HepG2 (cell line): ENCODE data around the gene NFASC. TPM values are rescaled to one million over a fixed set of nuclear protein-coding genes. Genes with fewer than 3 reads are reported as not detected.

ENCODE experiments used
- ATAC-seq: fragments of 200-7000 bp; cut with Tn5 transposase; 3 replicates; pipeline ENCODE4 v1.9.1; 2020; ENCODE audit warnings: mild to moderate bottlenecking, moderate library complexity
- BruUV-seq: library from RNA; stranded (reverse); fragments of 400-500 nt; replicated peaks from 2 replicates; lab custom pipeline; 2021; lab: Mats Ljungman, UMichigan
- CTCF ChIA-PET: fragments of 300-600 bp; formaldehyde crosslinking; extraction: SDS; loops from one replicate; lab custom pipeline; 2021; ENCODE audit warnings: low total read pairs, inconsistent platforms, low intra/inter-chr PET ratio; lab: Yijun Ruan, JAX
- POLR2A ChIA-PET: fragments of 350-600 bp; sonication (Branson Sonifier 250); formaldehyde crosslinking; loops from one replicate; lab custom pipeline; 2020; ENCODE audit warnings: antibody characterized with exemption, inconsistent platforms; lab: Yijun Ruan, JAX
- DNase-seq: peaks from one replicate; pipeline ENCODE4 v3.0.0-alpha.2; 2015; ENCODE audit warnings: low spot score
- FAIRE-seq: peaks from 3 replicates; lab custom pipeline; 2011; peaks lifted over from hg19 to GRCh38; lab: Jason Lieb, UNC
- H2AFZ ChIP-seq: one replicate; pipeline ENCODE4 v1.6.1; 2011; ENCODE audit warnings: low read length, inconsistent platforms
- H3K27ac ChIP-seq: fragments of 300-600 bp; 3 replicates; pipeline ENCODE4 v1.8.0; 2011; ENCODE audit warnings: mixed run types, mild to moderate bottlenecking, mixed read lengths, low read length, inconsistent platforms; ENCODE audit not compliant: insufficient read depth; ENCODE audit errors: extremely low read length
- H3K27me3 ChIP-seq, 2 experiments: fragments of 200-600 bp in 1 of 2; 2 replicates in 1 of 2; 3 replicates in 1 of 2; pipeline versions ENCODE4 v1.6.0 to v1.8.0; 2011; ENCODE audit warnings: low read length in 2 of 2, mild to moderate bottlenecking in 2 of 2, moderate library complexity in 2 of 2, inconsistent platforms in 1 of 2; ENCODE audit not compliant: insufficient read depth in 2 of 2, control insufficient read depth in 1 of 2
- H3K36me3 ChIP-seq, 2 experiments: fragments of 200-600 bp in 1 of 2; replicated peaks in 1 of 2; 2 replicates in 1 of 2; 3 replicates in 1 of 2; pipeline versions ENCODE4 v1.5.1 to v1.8.0; 2011; ENCODE audit warnings: low read length in 2 of 2, inconsistent platforms in 1 of 2; ENCODE audit not compliant: insufficient read depth in 2 of 2, control insufficient read depth in 1 of 2
- H3K4me1 ChIP-seq: 2 replicates; pipeline ENCODE4 v1.5.1; 2012; ENCODE audit warnings: low read length, inconsistent platforms; ENCODE audit not compliant: insufficient read depth
- H3K4me2 ChIP-seq: 2 replicates; pipeline ENCODE4 v1.6.0; 2011; ENCODE audit warnings: low read depth, low read length, inconsistent platforms
- H3K4me3 ChIP-seq, 3 experiments: fragments of 200-600 bp in 1 of 3; sonication (generic), shearing (Covaris generic) in 1 of 3; replicated peaks in 1 of 3; 2 replicates each; pipeline ENCODE4 v1.5.1; 2011 to 2016; ENCODE audit warnings: low read length in 3 of 3, inconsistent platforms in 2 of 3, low read depth in 2 of 3, mild to moderate bottlenecking in 2 of 3, control low read depth in 1 of 3, mixed read lengths in 1 of 3; ENCODE audit not compliant: insufficient read depth in 1 of 3
- H3K79me2 ChIP-seq: one replicate; pipeline ENCODE4 v1.6.1; 2011; ENCODE audit warnings: low read length, inconsistent platforms; ENCODE audit not compliant: insufficient read depth
- H3K9ac ChIP-seq: 2 replicates; pipeline ENCODE4 v1.6.0; 2011; ENCODE audit warnings: mild to moderate bottlenecking, low read depth, low read length, inconsistent platforms; ENCODE audit not compliant: insufficient read depth
- H3K9me3 ChIP-seq: 2 replicates; pipeline ENCODE4 v1.5.1; 2012; ENCODE audit warnings: mild to moderate bottlenecking, low read length
- H4K20me1 ChIP-seq: 2 replicates; pipeline ENCODE4 v1.6.0; 2011; ENCODE audit warnings: inconsistent platforms, mild to moderate bottlenecking, low read length, moderate library complexity; ENCODE audit not compliant: insufficient read depth
- AHDC1 ChIP-seq: sonication (generic); formaldehyde crosslinking; IDR thresholded peaks from 2 replicates; pipeline ENCODE4 v1.5.1; 2020; ENCODE audit warnings: mild to moderate bottlenecking, missing genetic modification reagents, borderline replicate concordance
- CBFB ChIP-seq: sonication (generic); formaldehyde crosslinking; IDR thresholded peaks from 2 replicates; pipeline ENCODE4 v1.4.0; 2020; ENCODE audit warnings: missing genetic modification reagents
- CREM ChIP-seq, 2 experiments: sonication (generic) in 1 of 2; formaldehyde crosslinking in 1 of 2; IDR thresholded peaks; 2 replicates each; pipeline versions ENCODE4 v1.4.0 to v1.6.1; 2016 to 2020; ENCODE audit warnings: antibody characterized with exemption in 1 of 2, mild to moderate bottlenecking in 1 of 2, missing genetic modification reagents in 1 of 2
- GLI4 ChIP-seq: sonication (generic); formaldehyde crosslinking; IDR thresholded peaks from 2 replicates; pipeline ENCODE4 v1.5.1; 2020; ENCODE audit warnings: missing genetic modification reagents, mild to moderate bottlenecking, moderate library complexity, borderline replicate concordance
- KDM6A ChIP-seq: IDR thresholded peaks from 2 replicates; pipeline ENCODE4 v1.6.1; 2016; ENCODE audit warnings: low read depth
- MATR3 ChIP-seq: sonication (generic); formaldehyde crosslinking; IDR thresholded peaks from 2 replicates; pipeline ENCODE4 v1.4.0; 2020; ENCODE audit warnings: missing genetic modification reagents
- POGZ ChIP-seq: sonication (generic); formaldehyde crosslinking; IDR thresholded peaks from 2 replicates; pipeline ENCODE4 v1.4.0; 2020; ENCODE audit warnings: mild to moderate bottlenecking, missing genetic modification reagents
- RBM22 ChIP-seq: fragments of 200-400 bp; formaldehyde crosslinking; optimal IDR thresholded peaks from 2 replicates; pipeline ENCODE3; 2017; ENCODE audit warnings: mild to moderate bottlenecking, low read length, moderate library complexity
- SATB2 ChIP-seq: sonication (generic); formaldehyde crosslinking; IDR thresholded peaks from 2 replicates; pipeline ENCODE4 v1.5.0; 2020; ENCODE audit warnings: missing genetic modification reagents
- TBL1XR1 ChIP-seq: fragments of 150-350 bp; IDR thresholded peaks from 2 replicates; pipeline ENCODE4 v1.6.1; 2014; ENCODE audit warnings: borderline replicate concordance, low read length; ENCODE audit not compliant: partially characterized antibody
- TBP ChIP-seq: sonication (generic); formaldehyde crosslinking; IDR thresholded peaks from 2 replicates; pipeline ENCODE4 v1.5.0; 2020; ENCODE audit warnings: missing genetic modification reagents
- TCF12 ChIP-seq, 2 experiments: fragments of 450-650 bp in 1 of 2; sonication (generic) in 1 of 2; formaldehyde crosslinking in 1 of 2; IDR thresholded peaks; 2 replicates each; pipeline versions ENCODE4 v1.6.1 to v1.8.0; 2017 to 2022; ENCODE audit warnings: antibody characterized with exemption in 1 of 2, mild to moderate bottlenecking in 1 of 2, missing genetic modification reagents in 1 of 2, moderate library complexity in 1 of 2
- TRIM24 ChIP-seq: sonication (generic); formaldehyde crosslinking; IDR thresholded peaks from 2 replicates; pipeline ENCODE4 v1.8.0; 2022; ENCODE audit warnings: mild to moderate bottlenecking, missing genetic modification reagents
- U2AF2 ChIP-seq: fragments of 200-400 bp; formaldehyde crosslinking; IDR thresholded peaks from 2 replicates; pipeline ENCODE4 v1.6.1; 2017; ENCODE audit warnings: low read depth, mild to moderate bottlenecking, low read length
- ZNF451 ChIP-seq: sonication (generic); formaldehyde crosslinking; IDR thresholded peaks from 2 replicates; pipeline ENCODE4 v1.5.0; 2020; ENCODE audit warnings: mild to moderate bottlenecking, missing genetic modification reagents
- ZNF614 ChIP-seq: IDR thresholded peaks from 2 replicates; pipeline ENCODE4 v1.6.1; 2018; ENCODE audit warnings: missing biosample characterization, missing genetic modification reagents, inconsistent platforms, borderline replicate concordance
- WGBS: methylation state at CpG from one replicate; pipeline ENCODE4 v1.1.6; 2017; ENCODE audit warnings: low lambda C conversion rate; 5-methylcytosine and 5-hydroxymethylcytosine counted together
- in situ Hi-C: cut with HindIII; loops from 2 replicates; pipeline ENCODE4 v1.10.0; 2017; ENCODE audit warnings: low pct_unique_long_range_greater_than_20kb; ENCODE audit not compliant: extremely low pct_ligation_motif_present
- intact Hi-C: fragments of 100-400 bp; cut with micrococcal nuclease; formaldehyde crosslinking; loops from one replicate; pipeline ENCODE4 v1.10.0; 2022; ENCODE audit not compliant: unreplicated experiment
- polyA plus RNA-seq, 8 experiments: library from polyadenylated mRNA; depleted of rRNA in 3 of 8; stranded (reverse) in 7 of 8; unstranded in 1 of 8; fragments of >200 nt; fragmentation: Illumina TruSeq in 4 of 8; extraction: Trizol in 4 of 8; gene quantifications; 2 replicates each; pipeline versions ENCODE4 v1.2.1 to v1.2.3, GENCODE V29; 2011 to 2016; ENCODE audit warnings: low read depth in 4 of 8, missing spikeins in 1 of 8, mixed read lengths in 1 of 8; ENCODE audit not compliant: insufficient read depth in 1 of 8
- total RNA-seq, 5 experiments: library from RNA; depleted of rRNA; stranded (reverse); fragments of >200 nt; fragmentation: Illumina TruSeq; extraction: Trizol; gene quantifications; 2 replicates each; pipeline ENCODE4 v1.2.3, GENCODE V29; 2016; ENCODE audit warnings: low read depth in 1 of 5
- TF ChIP-seq, protein P1 (sequence below): sonication (generic); formaldehyde crosslinking; IDR thresholded peaks from 2 replicates; pipeline ENCODE4 v1.5.1; 2020; ENCODE audit warnings: missing genetic modification reagents, mild to moderate bottlenecking, borderline replicate concordance

The NFASC gene
- total and polyA plus RNA-seq, 2 of the 13 experiments (the other 11 are each of a cell fraction or from before 2014, with no cell fraction given), result not detected

DNA sequence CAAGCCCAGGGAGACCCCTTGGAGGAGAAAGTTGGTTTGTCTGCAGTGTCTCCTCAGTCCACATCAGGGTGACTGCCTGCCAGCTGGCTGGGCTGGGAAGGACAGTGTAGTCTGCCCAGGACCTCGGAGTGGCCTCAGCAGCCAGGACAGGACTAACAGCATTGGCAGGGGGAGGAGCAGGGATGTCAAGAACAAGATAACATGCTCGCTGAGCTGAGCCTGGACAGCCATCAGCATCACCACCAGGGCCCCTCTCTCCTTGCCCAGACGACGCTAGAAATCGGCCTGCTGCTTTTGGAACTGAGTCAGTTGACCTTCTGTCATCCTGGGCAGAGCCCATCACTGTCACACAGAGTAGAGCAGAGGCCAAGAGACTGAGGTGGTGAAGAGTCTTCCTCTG lies 88.7 kb downstream of the NFASC start:
- ATAC-seq, result no peak
- no peak overlapping the region for H3K4me2 ChIP-seq
- H3K36me3 ChIP-seq, result no peaks in the 10 kb centered on the region
- WGBS, result 0% methylated on average over 5 of the region's 5 CpGs
- no peak overlapping the region for H3K27ac ChIP-seq
- CTCF ChIA-PET, result no interaction called here
- no peaks in the 10 kb centered on the region for H3K79me2 ChIP-seq
- in situ Hi-C loops (no loop called here), intact Hi-C loops (no loop called here)
- FAIRE-seq, result no peak
- H3K27me3 ChIP-seq, result peaks cover 1 to 34% of the 10 kb centered on the region in 2 experiments; a peak in 3 of 5 replicates
- H3K4me3 ChIP-seq, result no peak overlapping the region
- TF ChIP-seq CREM (IDR thresholded peaks at IDR 0.05) (no peak), CREM (CRISPR knock-in tag; IDR thresholded peaks at IDR 0.05) (no peak), TRIM24 (no peak), ZNF614 (CRISPR knock-in tag) (no peak), RBM22 (no peak), KDM6A (CRISPR knock-in tag) (no peak), U2AF2 (no peak), SATB2 (CRISPR knock-in tag) (no peak), AHDC1 (CRISPR knock-in tag) (no peak), MATR3 (CRISPR knock-in tag) (no peak), CBFB (no peak), ZNF451 (no peak), POGZ (CRISPR knock-in tag) (no peak), TCF12 (IDR thresholded peaks at IDR 0.05) (no peak), TCF12 (CRISPR knock-in tag; IDR thresholded peaks at IDR 0.05) (no peak), TBL1XR1 (no peak), TBP (no peak), GLI4 (CRISPR knock-in tag) (no peak)
- TF ChIP-seq, protein P1, sequence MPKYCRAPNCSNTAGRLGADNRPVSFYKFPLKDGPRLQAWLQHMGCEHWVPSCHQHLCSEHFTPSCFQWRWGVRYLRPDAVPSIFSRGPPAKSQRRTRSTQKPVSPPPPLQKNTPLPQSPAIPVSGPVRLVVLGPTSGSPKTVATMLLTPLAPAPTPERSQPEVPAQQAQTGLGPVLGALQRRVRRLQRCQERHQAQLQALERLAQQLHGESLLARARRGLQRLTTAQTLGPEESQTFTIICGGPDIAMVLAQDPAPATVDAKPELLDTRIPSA (CRISPR knock-in tag), result no peak
- H2AFZ ChIP-seq, result no peak overlapping the region
- BruUV-seq, result no TSS peak
- H4K20me1 ChIP-seq, result no peaks in the 10 kb centered on the region
- DNase-seq, result no peak
- no peaks in the 10 kb centered on the region for H3K9me3 ChIP-seq
- POLR2A ChIA-PET, result no interaction called here
- H3K9ac ChIP-seq, result no peak overlapping the region
- H3K4me1 ChIP-seq, result no peaks in the 10 kb centered on the region
